ENCODE results near the gene FBXO42.

GRCh38 chr1:16380868-16381267 lies 28.6 kb upstream of the FBXO42 start:
- TF ChIP-seq CTCF (IDR thresholded peaks at IDR 0.05) (no peak), POLR2A (IDR thresholded peaks at IDR 0.05) (no peak)

All from upper lobe of left lung (tissue), 4 donors.